ENCODE measurements around the gene FLT4.

GRCh38 chr5:180618487-180618828, 30.9 kb downstream of the FLT4 start:
- TF ChIP-seq CTCF (IDR thresholded peaks at IDR 0.05) (no peak), POLR2AphosphoS5 (IDR thresholded peaks at IDR 0.05; ENCODE audit: low read depth, low read length) (no peak), REST (IDR thresholded peaks at IDR 0.05; ENCODE audit: insufficient read depth in 1 of 2, low read depth in 2 of 2, low read length in 1 of 2) (no peak), TCF7L2 (IDR thresholded peaks at IDR 0.05; ENCODE audit: low read depth, low read length) (no peak)
